ENCODE measurements around the gene POLE3.
"Not testable (repeated sequence)": the region's sequence is repeated elsewhere in the genome, so short reads cannot be mapped to it uniquely, and the experiment has no call there.

Gene POLE3

DNA sequence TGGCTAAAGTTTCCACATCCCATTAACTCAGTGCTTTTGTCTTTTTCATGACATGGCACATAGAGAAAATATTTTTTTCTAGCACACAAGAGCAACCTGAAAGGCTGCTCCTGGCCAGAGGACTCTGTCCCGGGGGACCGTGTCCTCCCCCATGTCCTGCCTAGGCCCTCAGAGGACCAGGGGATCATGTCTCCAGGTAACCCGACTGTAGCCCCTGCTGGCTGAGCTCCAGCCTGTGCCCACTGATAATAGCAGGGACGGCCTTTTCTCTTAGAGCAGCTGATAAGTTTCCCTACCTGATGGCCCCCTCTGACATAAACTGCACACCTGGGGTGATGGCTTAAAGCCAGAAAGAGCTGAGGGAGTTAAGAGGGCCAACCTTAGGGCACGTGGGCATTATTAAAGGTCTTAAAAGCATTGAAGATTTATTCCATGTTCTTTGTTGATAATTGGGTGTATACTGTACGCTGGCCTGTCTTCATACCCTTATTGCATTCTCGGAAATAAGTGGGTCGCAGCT lies 39.6 kb downstream of the POLE3 start:
- TF ChIP-seq POLR2AphosphoS5 (IDR thresholded peaks at IDR 0.05; ENCODE audit: low read depth, low read length) (no peak), TAF1 (IDR thresholded peaks at IDR 0.05; ENCODE audit: borderline replicate concordance, low read depth, low read length) (no peak), POLR2A (IDR thresholded peaks at IDR 0.05; ENCODE audit: low read depth, low read length) (no peak)
- no peak for DNase-seq (ENCODE audit: insufficient read length)
- FAIRE-seq = no peak

DNA sequence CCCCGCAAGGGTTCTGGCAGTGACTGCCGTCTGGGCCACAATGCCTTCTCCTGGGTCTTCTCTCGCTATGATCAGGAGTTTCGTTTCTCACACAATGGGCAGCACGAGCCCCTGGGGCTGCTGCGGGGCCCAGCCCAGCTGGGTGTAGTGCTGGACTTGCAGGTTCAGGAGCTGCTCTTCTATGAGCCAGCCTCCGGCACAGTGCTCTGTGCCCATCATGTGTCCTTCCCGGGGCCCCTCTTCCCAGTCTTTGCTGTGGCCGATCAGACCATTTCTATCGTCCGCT lies 40.7 kb downstream of the POLE3 start:
- DNase-seq (ENCODE audit: insufficient read length) (no peak), FAIRE-seq (no peak)
- TF ChIP-seq POLR2AphosphoS5 (IDR thresholded peaks at IDR 0.05; ENCODE audit: low read depth, low read length) = no peak
- TF ChIP-seq POLR2A (IDR thresholded peaks at IDR 0.05; ENCODE audit: low read depth, low read length) = no peak
- no peak for TF ChIP-seq TAF1 (IDR thresholded peaks at IDR 0.05; ENCODE audit: borderline replicate concordance, low read depth, low read length)

- FAIRE-seq = no peak
- no peak for DNase-seq (ENCODE audit: insufficient read length)
- TF ChIP-seq POLR2A (IDR thresholded peaks at IDR 0.05; ENCODE audit: low read depth, low read length) (no peak), TAF1 (IDR thresholded peaks at IDR 0.05; ENCODE audit: borderline replicate concordance, low read depth, low read length) (no peak)
Measured at GRCh38 chr9:113368982-113369854, 41.3 kb downstream of the POLE3 start.

DNA sequence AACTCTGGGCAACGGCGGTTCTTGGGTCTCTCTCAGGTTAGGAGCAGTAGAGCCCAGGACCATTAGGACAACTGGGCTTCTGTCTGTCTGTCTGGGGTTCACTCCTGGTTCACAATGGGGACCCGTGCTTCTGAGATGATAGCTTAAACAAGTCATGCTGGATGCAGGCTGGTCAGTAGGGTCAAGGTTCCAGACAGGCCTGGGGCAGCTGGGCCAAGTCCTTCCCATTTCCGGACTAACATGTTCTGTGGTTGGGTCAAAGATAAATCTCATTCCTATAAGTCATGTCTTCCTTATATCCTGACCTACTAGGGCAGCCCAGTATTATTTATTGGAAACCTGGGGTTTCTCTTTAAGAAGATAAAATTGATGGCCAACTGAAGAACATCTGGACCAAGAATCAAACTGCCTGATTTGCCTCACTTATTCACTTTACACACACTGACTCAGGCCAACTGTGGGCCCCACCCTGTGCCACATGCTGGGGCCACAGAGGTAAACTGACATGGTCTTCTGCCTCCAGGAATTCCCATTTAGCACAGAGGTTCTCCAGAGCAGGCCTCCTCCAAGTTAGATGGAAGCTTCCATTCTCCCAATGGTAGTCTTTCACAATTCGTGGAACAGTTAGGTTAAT lies 42.0 kb downstream of the POLE3 start:
- DNase-seq (ENCODE audit: insufficient read length) (no peak), FAIRE-seq (no peak)
- TF ChIP-seq POLR2AphosphoS5 (IDR thresholded peaks at IDR 0.05; ENCODE audit: low read depth, low read length) (no peak), TAF1 (IDR thresholded peaks at IDR 0.05; ENCODE audit: borderline replicate concordance, low read depth, low read length) (no peak), POLR2A (IDR thresholded peaks at IDR 0.05; ENCODE audit: low read depth, low read length) (no peak)

- not testable (repeated sequence) for FAIRE-seq; DNase-seq (ENCODE audit: insufficient read length)
Measured at GRCh38 chr9:113365652-113366051, 44.8 kb downstream of the POLE3 start.

- FAIRE-seq = no peak
- no peak for TF ChIP-seq TAF1 (IDR thresholded peaks at IDR 0.05; ENCODE audit: borderline replicate concordance, low read depth, low read length)
- no peak for TF ChIP-seq POLR2AphosphoS5 (IDR thresholded peaks at IDR 0.05; ENCODE audit: low read depth, low read length)
- TF ChIP-seq POLR2A (IDR thresholded peaks at IDR 0.05; ENCODE audit: low read depth, low read length) = no peak
- no peak for DNase-seq (ENCODE audit: insufficient read length)
Measured at GRCh38 chr9:113364951-113365350, 45.5 kb downstream of the POLE3 start.

DNA sequence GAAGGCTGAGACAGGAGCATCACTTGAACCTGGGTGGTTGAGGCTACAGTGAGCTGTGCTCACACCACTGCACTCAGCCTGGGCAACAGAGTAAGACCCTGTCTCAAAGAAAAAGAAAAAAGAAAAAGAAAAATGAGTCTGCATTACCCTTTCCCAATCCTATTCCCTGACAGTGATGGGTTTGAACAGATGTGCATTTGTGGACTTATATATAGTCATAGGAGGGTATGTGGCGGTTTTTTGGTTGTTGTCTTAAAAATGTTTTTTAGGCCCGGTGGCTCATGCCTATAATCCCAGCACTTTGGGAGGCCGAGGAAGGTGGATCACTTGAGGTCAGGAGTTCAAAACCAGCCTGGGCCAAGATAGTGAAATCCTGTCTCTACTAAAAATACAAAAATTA lies 47.1 kb downstream of the POLE3 start:
- TF ChIP-seq POLR2A (IDR thresholded peaks at IDR 0.05; ENCODE audit: low read depth, low read length) (no peak), TAF1 (IDR thresholded peaks at IDR 0.05; ENCODE audit: borderline replicate concordance, low read depth, low read length) (no peak), POLR2AphosphoS5 (IDR thresholded peaks at IDR 0.05; ENCODE audit: low read depth, low read length) (no peak)
- no peak for FAIRE-seq
- DNase-seq (ENCODE audit: insufficient read length) = no peak

- no peak for TF ChIP-seq TAF1 (IDR thresholded peaks at IDR 0.05; ENCODE audit: borderline replicate concordance, low read depth, low read length)
- TF ChIP-seq POLR2AphosphoS5 (IDR thresholded peaks at IDR 0.05; ENCODE audit: low read depth, low read length) = no peak
- TF ChIP-seq POLR2A (IDR thresholded peaks at IDR 0.05; ENCODE audit: low read depth, low read length) = no peak
- no peak for FAIRE-seq
- no peak for DNase-seq (ENCODE audit: insufficient read length)
Measured at GRCh38 chr9:113361304-113362018, 49.0 kb downstream of the POLE3 start.

DNA sequence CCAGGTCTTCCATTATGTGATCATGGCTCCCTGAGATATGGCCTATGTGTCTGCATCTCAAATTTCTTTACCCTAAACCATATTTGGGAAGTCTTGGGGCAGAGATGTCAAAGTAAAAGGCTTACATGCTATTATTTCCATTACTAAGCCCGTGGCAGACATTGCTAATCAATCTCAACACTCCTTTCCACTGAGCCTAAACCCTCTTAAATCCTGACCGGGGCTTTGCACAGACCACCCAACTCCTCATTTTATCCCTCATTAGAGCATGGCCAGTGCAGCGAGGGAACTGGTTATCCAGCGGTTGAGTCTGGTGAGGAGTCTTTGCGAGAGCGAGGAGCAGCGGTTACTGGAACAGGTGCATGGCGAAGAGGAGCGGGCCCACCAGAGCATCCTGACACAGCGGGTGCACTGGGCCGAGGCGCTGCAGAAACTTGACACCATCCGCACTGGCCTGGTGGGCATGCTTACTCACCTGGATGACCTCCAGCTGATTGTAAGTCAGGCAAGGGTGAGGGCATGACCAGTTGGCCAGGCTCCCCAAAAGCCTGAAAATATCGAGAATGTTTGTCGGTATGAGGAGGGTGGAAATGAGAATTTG lies 50.1 kb downstream of the POLE3 start:
- no peak for TF ChIP-seq POLR2AphosphoS5 (IDR thresholded peaks at IDR 0.05; ENCODE audit: low read depth, low read length)
- no peak for TF ChIP-seq TAF1 (IDR thresholded peaks at IDR 0.05; ENCODE audit: borderline replicate concordance, low read depth, low read length)
- TF ChIP-seq POLR2A (IDR thresholded peaks at IDR 0.05; ENCODE audit: low read depth, low read length) = no peak
- DNase-seq (ENCODE audit: insufficient read length) = no peak
- FAIRE-seq = no peak

- no peak for FAIRE-seq
- no peak for TF ChIP-seq POLR2AphosphoS5 (IDR thresholded peaks at IDR 0.05; ENCODE audit: low read depth, low read length)
- no peak for TF ChIP-seq TAF1 (IDR thresholded peaks at IDR 0.05; ENCODE audit: borderline replicate concordance, low read depth, low read length)
- no peak for TF ChIP-seq POLR2A (IDR thresholded peaks at IDR 0.05; ENCODE audit: low read depth, low read length)
- no peak for DNase-seq (ENCODE audit: insufficient read length)
Measured at GRCh38 chr9:113359385-113359784, 51.1 kb downstream of the POLE3 start.

Measured in GM12892 (cell line).